ENCODE results near the gene SLBP.

SLBP gene

DNA sequence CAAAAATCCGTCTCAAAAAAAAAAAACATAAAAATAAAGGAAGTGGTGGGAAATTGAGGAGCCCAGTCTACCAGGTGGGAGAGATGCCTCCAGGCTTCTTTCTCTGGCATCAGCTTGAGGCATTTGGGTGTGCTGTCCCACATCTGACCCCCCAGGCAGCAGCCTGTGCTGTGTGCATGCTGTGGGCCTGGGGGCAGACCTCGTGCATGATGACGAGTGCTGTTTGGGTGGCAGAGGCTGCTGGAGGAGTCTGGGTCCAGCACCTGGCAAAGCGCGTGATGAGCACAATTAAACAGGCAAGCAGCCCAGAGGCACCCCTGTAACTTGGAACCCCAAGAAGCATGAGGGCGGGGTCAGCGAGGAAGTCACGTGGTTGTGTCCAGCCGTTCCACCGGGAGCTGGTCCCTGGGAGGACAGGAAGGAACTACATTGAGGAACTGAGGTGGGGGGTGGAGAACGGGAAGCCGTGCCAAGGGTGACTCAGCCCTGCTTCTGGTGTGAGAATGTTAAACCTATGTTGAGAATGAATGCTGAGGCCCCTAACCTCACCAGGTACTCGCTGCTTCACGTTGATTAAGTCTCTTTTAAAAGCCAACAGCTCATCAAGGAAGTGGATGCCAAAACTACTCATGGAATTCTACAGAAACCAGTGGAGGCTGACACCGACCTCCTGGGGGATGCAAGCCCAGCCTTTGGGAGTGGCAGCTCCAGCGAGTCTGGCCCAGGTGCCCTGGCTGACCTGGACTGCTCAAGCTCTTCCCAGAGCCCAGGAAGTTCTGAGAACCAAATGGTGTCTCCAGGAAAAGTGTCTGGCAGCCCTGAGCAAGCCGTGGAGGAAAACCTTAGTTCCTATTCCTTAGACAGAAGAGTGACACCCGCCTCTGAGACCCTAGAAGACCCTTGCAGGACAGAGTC, 15.3 kb upstream of the SLBP start:
- DNase-seq (ENCODE audit: low read depth), result peak; percentile 79

- peak; percentile 80 for DNase-seq (ENCODE audit: low read depth)
These were observed 14.2 kb upstream of the SLBP start for GRCh38 chr4:1726146-1726934.

DNA sequence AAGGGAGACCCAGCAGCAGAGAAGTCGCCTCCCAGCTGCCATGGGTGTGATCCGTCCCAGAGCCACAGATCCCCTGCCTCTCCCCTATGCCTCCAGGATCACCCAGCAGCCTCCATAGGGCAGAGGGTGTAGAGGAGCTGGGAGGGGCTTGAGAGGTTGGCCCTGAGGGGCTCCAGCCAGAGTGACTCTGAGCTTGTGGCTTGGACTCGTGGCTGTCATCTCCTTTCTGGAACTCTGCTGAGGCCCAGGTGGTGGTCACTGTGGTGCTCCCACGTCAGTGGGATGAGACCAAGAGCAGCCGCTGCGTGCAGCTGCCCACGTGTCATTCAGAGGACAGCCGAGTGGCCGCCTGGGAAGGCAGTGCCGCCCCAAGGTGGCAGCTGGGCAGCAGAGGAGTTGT, 13.4 kb upstream of the SLBP start:
- no peak for DNase-seq (ENCODE audit: low read depth)

DNA sequence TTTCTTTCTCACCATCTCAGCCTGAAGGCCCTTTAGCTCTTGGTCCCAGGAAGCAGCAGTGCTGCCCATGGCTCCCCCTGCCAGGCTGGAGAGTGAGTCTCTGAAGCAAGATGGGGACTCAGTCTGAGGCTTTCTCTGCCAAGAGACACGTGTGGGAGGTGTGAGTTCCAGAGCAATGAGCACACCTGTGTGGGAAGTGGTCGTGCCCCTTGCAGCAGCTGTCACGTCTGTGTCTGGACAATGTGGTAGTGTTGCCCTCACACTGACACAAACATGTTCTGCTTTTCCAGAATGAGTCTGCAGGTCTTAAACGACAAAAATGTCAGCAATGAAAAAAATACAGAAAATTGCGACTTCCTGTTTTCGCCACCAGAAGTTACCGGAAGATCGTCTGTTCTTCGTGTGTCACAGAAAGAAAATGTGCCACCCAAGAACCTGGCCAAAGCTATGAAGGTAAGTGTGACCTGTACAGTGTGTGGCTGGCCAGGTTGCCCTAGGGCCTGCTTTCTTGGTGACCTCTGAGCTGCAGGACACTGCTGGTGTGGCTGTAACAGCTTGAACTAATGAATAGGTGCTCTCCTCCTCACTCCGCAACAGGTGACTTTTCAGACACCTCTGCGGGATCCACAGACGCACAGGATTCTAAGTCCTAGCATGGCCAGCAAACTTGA, 11.1 kb upstream of the SLBP start:
- DNase-seq (ENCODE audit: low read depth), result no peak

DNA sequence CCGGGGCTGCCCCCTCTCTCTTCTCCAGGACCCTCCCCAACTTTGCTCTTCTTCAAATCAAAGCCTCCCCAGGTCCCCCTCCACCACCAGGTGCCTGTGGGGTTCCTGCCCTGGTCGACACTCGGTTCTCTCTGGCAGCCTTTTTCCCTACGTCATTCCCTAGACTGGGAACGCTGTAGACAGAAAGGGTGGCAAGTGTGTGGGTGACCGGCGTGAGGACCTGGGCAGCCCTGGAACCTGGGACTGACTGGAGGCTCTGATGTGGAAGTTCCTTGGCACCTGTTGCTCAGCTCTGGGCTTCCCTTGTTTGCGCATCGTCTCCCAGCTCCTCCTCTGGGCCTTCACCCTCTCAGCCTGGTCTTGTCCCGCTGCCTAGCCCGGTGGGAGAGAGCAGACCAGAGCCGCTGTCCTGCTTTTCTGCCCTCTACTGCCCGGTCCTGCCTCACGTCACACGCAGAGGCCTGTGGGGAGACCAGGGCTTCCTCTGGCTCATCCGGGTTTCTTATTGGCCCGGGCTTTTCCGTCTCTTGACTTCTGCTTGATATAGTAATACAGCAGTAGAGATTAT, 10.5 kb upstream of the SLBP start:
- no peak for DNase-seq (ENCODE audit: low read depth)

- no peak for DNase-seq (ENCODE audit: low read depth)
These were observed 9.8 kb upstream of the SLBP start for GRCh38 chr4:1721666-1722550.

DNA sequence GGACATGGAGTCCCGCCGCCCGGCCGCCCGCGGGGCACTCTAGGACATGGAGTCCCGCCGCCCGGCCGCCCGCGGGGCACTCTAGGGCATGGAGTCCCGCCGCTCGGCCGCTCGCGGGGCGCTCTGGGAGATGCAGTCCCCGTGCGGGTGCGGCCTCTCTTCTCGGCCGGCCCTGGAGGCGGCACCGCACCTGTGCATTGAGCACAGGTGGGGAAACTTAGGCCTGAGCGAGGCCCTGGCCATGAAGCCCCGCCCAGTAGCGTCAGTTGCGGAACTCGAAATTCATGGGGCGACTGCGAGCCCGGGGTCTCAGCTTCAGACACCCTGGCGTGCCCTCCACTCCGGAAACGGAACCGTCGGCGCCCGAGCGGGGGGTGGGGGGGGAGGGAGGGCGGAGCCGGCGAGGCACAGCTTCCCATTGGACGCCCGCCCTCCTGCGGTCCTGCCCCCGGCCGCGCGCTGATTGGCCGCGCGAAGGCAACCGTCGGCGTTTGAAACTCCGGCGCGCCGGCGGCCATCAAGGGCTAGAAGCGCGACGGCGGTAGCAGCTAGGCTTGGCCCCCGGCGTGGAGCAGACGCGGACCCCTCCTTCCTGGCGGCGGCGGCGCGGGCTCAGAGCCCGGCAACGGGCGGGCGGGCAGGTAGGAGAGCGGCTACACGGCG, 9.0 kb upstream of the SLBP start, which contains the start of the genes TACC3 and TMEM129:
TSS of gene TACC3 (plus strand) at position 519 of the 663 bp plus-strand sequence. CDS start 1,901 bp downstream, outside the sequence.
TSS of gene TMEM129 (minus strand) at position 321 of the 663 bp plus-strand sequence. CDS start 486 bp downstream, outside the sequence.
- DNase-seq (ENCODE audit: low read depth), result peak; percentile 89

DNA sequence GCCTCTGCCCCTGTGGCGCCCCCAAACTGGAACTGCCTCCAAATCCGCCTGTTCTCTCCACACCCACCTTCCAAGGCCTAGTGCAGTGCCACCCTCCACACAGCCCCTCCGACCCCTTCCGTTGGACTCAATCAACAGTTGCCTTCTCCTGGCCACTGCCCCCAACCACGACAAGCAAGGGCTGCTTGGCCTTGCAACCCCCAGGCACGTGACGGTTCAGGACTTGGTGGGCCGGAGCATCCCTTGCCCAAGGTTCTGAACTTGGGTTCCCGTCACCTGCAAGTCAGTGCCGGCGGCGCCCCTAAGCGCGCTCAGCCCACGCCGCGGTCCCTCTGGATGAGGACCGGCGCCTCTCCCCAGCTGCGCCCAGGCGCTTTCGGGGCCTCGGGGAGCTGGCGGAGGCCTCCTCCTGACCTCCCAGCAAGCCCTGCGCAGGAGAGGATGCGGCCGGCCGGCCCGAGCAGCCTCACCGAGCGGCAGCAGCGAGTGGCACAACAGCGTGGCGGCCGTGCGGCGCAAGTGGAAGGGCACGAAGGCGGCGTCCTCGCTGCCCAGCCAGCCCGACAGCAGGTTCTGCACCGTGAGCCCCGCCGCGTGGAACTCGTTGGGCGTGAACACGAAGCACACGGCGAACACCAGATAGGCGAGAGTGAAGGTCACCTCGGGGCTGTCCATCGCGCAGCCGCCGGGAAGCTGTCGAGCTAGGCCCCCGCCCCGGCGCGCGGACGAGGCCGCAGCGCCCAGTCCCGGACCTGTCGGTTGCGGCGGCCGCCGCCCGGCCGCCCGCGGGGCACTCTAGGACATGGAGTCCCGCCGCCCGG, 8.3 kb upstream of the SLBP start:
- DNase-seq (ENCODE audit: low read depth), result no peak

DNA sequence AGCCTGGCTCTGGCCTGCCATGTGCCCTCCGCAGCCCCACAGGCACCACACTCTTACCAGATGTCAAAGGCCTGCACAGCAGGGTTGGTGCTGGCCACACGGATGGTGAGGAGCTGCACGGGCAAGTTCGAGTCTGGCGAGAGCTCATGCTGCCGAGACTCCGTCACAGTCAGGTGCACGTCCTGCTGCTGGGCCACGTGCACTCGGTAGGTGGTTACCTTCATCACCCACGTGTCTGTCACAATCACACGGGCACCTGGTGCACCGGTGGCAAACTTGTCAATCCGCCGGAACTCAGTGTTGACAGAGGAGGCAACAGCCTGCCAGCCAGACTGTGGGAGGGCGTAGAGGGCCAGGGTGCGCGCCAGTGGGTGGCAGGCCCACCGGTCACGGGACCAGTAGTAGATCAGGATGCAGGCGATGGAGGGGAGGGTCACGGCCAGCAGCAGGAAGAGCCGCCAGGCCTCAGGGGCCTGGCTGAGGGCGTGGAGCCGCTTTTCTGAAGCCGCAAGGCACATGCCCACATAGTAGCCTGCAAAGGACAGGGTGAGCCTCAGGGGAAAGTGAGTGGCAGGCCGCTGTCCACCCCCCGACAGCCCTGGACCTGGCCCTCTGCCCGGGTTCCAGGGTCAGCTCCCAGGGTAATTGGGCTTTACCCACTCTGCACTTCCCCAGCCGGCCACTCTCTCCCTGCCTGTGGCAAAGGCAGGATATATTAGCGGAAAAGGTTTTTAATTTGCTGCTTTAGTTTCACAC, 6.2 kb upstream of the SLBP start:
- DNase-seq (ENCODE audit: low read depth), result no peak

- DNase-seq (ENCODE audit: low read depth), result no peak
These were observed 5.3 kb upstream of the SLBP start for GRCh38 chr4:1717129-1718094.

GRCh38 chr4:1716065-1716945, 4.2 kb upstream of the SLBP start:
- DNase-seq (ENCODE audit: low read depth), result no peak

GRCh38 chr4:1715002-1715758, 3.1 kb upstream of the SLBP start:
- peak; percentile 92 for DNase-seq (ENCODE audit: low read depth)

GRCh38 chr4:1714303-1715001, 2.3 kb upstream of the SLBP start:
- DNase-seq (ENCODE audit: low read depth), result no peak

- no peak for DNase-seq (ENCODE audit: low read depth)
These were observed 1.1 kb upstream of the SLBP start for GRCh38 chr4:1713003-1713851.
